ENCODE results near the gene RNF212. TPM values are rescaled to one million over a fixed set of nuclear protein-coding genes. Genes with fewer than 3 reads are reported as not detected.
"Not testable (repeated sequence)": the region's sequence is repeated elsewhere in the genome, so short reads cannot be mapped to it uniquely, and the experiment has no call there.

RNF212 gene
- total and polyA plus RNA-seq, 12 donors, result 0.21 to 2.1 (median 0.31) TPM; not detected in 4

GRCh38 chr4:1126506-1126905 is 13.1 kb upstream of the RNF212 start:
- TF ChIP-seq CTCF (IDR thresholded peaks at IDR 0.05), result no peak
- DNase-seq (no peak), ATAC-seq (no peak)
- intact Hi-C loops (cut with DNase I), result loop anchor here in 2 of 10 donors (5.0 to 10.0 kb wide), 2 partner anchors 226 to 388 kb away; no protein-coding TSS in a partner anchor
- peaks cover 0 to 6% (median 0%) of the 10 kb centered on the region in 9 donors for H3K4me1 ChIP-seq
- WGBS, 2 donors, result 58 to 70% methylated on average over 1 of the region's 1 CpG
- no peak overlapping the region for H3K4me3 ChIP-seq
- H3K27me3 ChIP-seq, result peaks cover 0 to 24% (median 10%) of the 10 kb centered on the region in 7 donors
- no peaks in the 10 kb centered on the region for H3K9me3 ChIP-seq
- H3K27ac ChIP-seq, result no peak overlapping the region
- H3K36me3 ChIP-seq, result no peaks in the 10 kb centered on the region

DNA sequence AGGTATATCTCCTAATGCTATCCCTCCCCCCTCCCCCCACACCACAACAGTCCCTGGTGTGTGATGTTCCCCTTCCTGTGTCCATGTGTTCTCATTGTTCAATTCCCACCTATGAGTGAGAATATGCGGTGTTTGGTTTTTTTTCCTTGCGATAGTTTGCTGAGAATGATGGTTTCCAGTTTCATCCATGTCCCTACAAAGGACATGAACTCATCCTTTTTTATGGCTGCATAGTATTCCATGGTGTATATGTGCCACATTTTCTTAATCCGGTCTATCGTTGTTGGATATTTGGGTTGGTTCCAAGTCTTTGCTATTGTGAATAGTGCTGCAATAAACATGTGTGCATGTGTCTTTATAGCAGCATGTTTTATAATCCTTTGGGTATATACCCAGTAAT is 12.1 kb upstream of the RNF212 start:
- not testable (repeated sequence) for ATAC-seq, H3K4me1 ChIP-seq, H3K36me3 ChIP-seq, H3K27ac ChIP-seq, H3K4me3 ChIP-seq, DNase-seq, H3K9me3 ChIP-seq
- WGBS, 2 donors, result 82 to 87% methylated on average over 4 of the region's 4 CpGs
- intact Hi-C loops (cut with DNase I), result loop anchor here in 2 of 10 donors (5.0 to 10.0 kb wide), 2 partner anchors 227 to 389 kb away; no protein-coding TSS in a partner anchor
- peaks cover 0 to 24% (median 10%) of the 10 kb centered on the region in 7 donors for H3K27me3 ChIP-seq

DNA sequence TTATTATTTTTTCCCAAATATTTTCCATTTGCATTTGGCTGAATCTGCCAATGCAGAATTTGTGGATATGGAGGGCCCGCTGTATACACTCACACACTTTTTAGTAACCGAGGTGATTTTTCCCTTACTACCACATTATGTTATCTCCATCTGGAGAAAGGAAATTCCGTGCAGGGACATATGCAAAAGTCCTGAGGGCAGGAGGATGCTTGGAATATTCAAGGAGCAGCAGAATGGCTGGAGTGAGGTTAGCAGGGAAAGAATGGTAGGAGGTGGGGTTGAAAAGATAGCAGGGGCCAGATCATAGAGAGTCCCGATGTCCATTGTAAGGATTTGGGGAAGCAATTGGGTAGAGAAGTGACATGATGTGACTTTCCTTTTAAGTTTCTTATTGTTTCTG is 11.5 kb upstream of the RNF212 start:
- no peaks in the 10 kb centered on the region for H3K36me3 ChIP-seq
- H3K4me1 ChIP-seq, result no peaks in the 10 kb centered on the region
- no peak for DNase-seq
- no peak for TF ChIP-seq CTCF (IDR thresholded peaks at IDR 0.05)
- WGBS, 2 donors, result 70 to 74% methylated on average over 4 of the region's 4 CpGs
- no peak for ATAC-seq
- H3K9me3 ChIP-seq, result peaks cover 0 to 5% (median 0%) of the 10 kb centered on the region in 11 donors
- H3K4me3 ChIP-seq, result no peak overlapping the region
- H3K27me3 ChIP-seq, result peaks cover 0 to 22% (median 10%) of the 10 kb centered on the region in 7 donors
- intact Hi-C loops (cut with DNase I), result loop anchor here in 2 of 10 donors (5.0 to 10.0 kb wide), 2 partner anchors 227 to 390 kb away; no protein-coding TSS in a partner anchor
- H3K27ac ChIP-seq, result no peak overlapping the region

- peaks cover 0 to 5% (median 0%) of the 10 kb centered on the region in 11 donors for H3K9me3 ChIP-seq
- H3K4me3 ChIP-seq, result no peak overlapping the region
- intact Hi-C loops (cut with DNase I), result loop anchor here in 1 of 10 donors (10.0 kb wide), 1 partner anchor 392 kb away; no protein-coding TSS in a partner anchor
- ATAC-seq (no peak), DNase-seq (no peak)
- H3K4me1 ChIP-seq, result no peaks in the 10 kb centered on the region
- no peak overlapping the region for H3K27ac ChIP-seq
- no peaks in the 10 kb centered on the region for H3K36me3 ChIP-seq
- 78 to 82% methylated on average over 3 of the region's 3 CpGs for WGBS, 2 donors
- no peak for TF ChIP-seq CTCF (IDR thresholded peaks at IDR 0.05)
- peaks cover 0 to 24% (median 8%) of the 10 kb centered on the region in 7 donors for H3K27me3 ChIP-seq
Observed at GRCh38 chr4:1122505-1122904, 9.1 kb upstream of the RNF212 start.

GRCh38 chr4:1116838-1117237 is 3.5 kb upstream of the RNF212 start:
- Histone ChIP-seq H3K4me3 (no peak overlapping the region), H3K27me3 (peaks cover 9 to 47% (median 35%) of the 10 kb centered on the region in 7 donors), H3K27ac (no peak overlapping the region), H3K36me3 (no peaks in the 10 kb centered on the region), H3K4me1 (no peaks in the 10 kb centered on the region), H3K9me3 (peaks cover 0 to 5% (median 0%) of the 10 kb centered on the region in 11 donors)
- TF ChIP-seq CTCF (IDR thresholded peaks at IDR 0.05), result no peak
- intact Hi-C loops (cut with DNase I), result loop anchor here in 1 of 10 donors (5.0 kb wide), 1 partner anchor 1500 kb away; no protein-coding TSS in a partner anchor
- ATAC-seq (no peak), DNase-seq (no peak)
- 42 to 53% methylated on average over 1 of the region's 1 CpG for WGBS, 2 donors
